Peyer's patch (tissue), 4 donors: Measurements from ENCODE around the gene TUBA3D.
"Not testable (repeated sequence)": the region's sequence is repeated elsewhere in the genome, so short reads cannot be mapped to it uniquely, and the experiment has no call there.

Source experiments
- POLR2A ChIP-seq, 2 donors: fragments of 450-650 bp; IDR thresholded peaks; one replicate each; pipeline ENCODE4 v1.5.1; 2017; ENCODE audit warnings: antibody characterized with exemption in 2 of 2, mild to moderate bottlenecking in 2 of 2, moderate library complexity in 2 of 2
- TF ChIP-seq, protein P1 (sequence below), 6 experiments: fragments of 450-650 bp in 4 of 6; fragments of 200-600 bp in 2 of 6; sonication (generic) in 1 of 6; IDR thresholded peaks; one replicate each; pipeline ENCODE4 v1.5.1; 2017 to 2019; ENCODE audit warnings: antibody characterized with exemption in 6 of 6, mild to moderate bottlenecking in 3 of 6, moderate library complexity in 1 of 6

DNA sequence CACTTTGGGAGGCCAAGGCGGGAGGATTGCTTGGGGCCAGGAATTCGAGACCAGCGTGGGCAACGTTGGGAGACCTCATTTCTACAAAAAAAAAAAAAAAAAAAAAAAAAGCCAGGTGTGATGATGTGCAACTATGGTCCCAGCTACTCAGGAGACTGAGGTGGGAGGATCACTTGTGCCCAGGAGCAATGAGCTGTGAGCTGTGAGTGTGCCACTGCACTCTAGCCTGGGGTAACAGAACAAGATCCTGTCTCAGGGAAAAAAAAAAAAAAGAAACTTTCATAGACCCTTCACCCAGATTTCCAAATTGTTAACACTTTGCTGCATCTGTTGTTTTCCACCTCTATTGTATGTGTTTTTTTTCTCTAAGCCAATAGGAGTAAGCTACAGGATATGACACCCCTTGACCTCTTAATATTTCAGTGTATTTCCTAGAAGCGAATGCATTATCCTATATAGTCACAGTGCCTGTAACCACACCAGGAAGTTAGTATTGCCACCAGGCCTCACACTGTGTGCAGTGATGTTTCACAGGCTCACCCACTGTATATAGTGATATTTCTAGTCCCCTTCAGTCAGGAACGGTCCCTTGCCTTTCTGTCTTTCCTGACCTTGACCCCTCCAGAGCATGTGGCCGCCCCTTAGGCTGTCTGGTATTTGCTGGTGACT lies 28.3 kb downstream of the TUBA3D start:
- not testable (repeated sequence) for TF ChIP-seq POLR2A (IDR thresholded peaks at IDR 0.05)
- TF ChIP-seq, protein P1, sequence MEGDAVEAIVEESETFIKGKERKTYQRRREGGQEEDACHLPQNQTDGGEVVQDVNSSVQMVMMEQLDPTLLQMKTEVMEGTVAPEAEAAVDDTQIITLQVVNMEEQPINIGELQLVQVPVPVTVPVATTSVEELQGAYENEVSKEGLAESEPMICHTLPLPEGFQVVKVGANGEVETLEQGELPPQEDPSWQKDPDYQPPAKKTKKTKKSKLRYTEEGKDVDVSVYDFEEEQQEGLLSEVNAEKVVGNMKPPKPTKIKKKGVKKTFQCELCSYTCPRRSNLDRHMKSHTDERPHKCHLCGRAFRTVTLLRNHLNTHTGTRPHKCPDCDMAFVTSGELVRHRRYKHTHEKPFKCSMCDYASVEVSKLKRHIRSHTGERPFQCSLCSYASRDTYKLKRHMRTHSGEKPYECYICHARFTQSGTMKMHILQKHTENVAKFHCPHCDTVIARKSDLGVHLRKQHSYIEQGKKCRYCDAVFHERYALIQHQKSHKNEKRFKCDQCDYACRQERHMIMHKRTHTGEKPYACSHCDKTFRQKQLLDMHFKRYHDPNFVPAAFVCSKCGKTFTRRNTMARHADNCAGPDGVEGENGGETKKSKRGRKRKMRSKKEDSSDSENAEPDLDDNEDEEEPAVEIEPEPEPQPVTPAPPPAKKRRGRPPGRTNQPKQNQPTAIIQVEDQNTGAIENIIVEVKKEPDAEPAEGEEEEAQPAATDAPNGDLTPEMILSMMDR (IDR thresholded peaks at IDR 0.05), result not testable (repeated sequence)
